GM18519 (cell line): Measurements from ENCODE around the gene SPAG17.
A peak's percentile ranks its signal among the peaks of the same experiment; 100 is the strongest.

Experiments used
- ATAC-seq: cut with Tn5 transposase; IDR thresholded peaks from one replicate; pipeline ENCODE4 v1.9.1; 2021; ENCODE audit warnings: mild to moderate bottlenecking, moderate library complexity; ENCODE audit not compliant: unreplicated experiment, low FRiP score

Gene SPAG17

GRCh38 chr1:118177998-118178397, 7.0 kb downstream of the SPAG17 start:
- no peak for ATAC-seq

- no peak for ATAC-seq
Measured at GRCh38 chr1:118169016-118169415, 16.0 kb downstream of the SPAG17 start.

- no peak for ATAC-seq
Measured at GRCh38 chr1:118160806-118161205, 24.2 kb downstream of the SPAG17 start.

- no peak for ATAC-seq
Measured at GRCh38 chr1:118159569-118159968, 25.5 kb downstream of the SPAG17 start.

- ATAC-seq: no peak
Measured at GRCh38 chr1:118158924-118159323, 26.1 kb downstream of the SPAG17 start.

GRCh38 chr1:118157506-118157905, 27.5 kb downstream of the SPAG17 start:
- ATAC-seq: no peak

- ATAC-seq: no peak
Measured at GRCh38 chr1:118155106-118155505, 29.9 kb downstream of the SPAG17 start.

- peak; percentile 42 for ATAC-seq
Measured at GRCh38 chr1:118154220-118154619, 30.8 kb downstream of the SPAG17 start.

- ATAC-seq: no peak
Measured at GRCh38 chr1:118151312-118151937, 33.6 kb downstream of the SPAG17 start.

- ATAC-seq: no peak
Measured at GRCh38 chr1:118149799-118150198, 35.2 kb downstream of the SPAG17 start.

GRCh38 chr1:118148034-118148433, 37.0 kb downstream of the SPAG17 start:
- no peak for ATAC-seq

GRCh38 chr1:118147522-118147921, 37.5 kb downstream of the SPAG17 start:
- no peak for ATAC-seq

- no peak for ATAC-seq
Measured at GRCh38 chr1:118145721-118146120, 39.3 kb downstream of the SPAG17 start.

GRCh38 chr1:118144684-118145083, 40.3 kb downstream of the SPAG17 start:
- no peak for ATAC-seq

GRCh38 chr1:118143831-118144230, 41.2 kb downstream of the SPAG17 start:
- ATAC-seq: no peak

GRCh38 chr1:118143121-118143520, 41.9 kb downstream of the SPAG17 start:
- ATAC-seq: no peak

- no peak for ATAC-seq
Measured at GRCh38 chr1:118142546-118142945, 42.5 kb downstream of the SPAG17 start.

GRCh38 chr1:118137900-118138299, 47.1 kb downstream of the SPAG17 start:
- no peak for ATAC-seq

GRCh38 chr1:118136187-118136941, 48.7 kb downstream of the SPAG17 start:
- peak; percentile 100 for ATAC-seq

GRCh38 chr1:118132000-118132399, 53.0 kb downstream of the SPAG17 start:
- no peak for ATAC-seq

GRCh38 chr1:118128761-118129160, 56.3 kb downstream of the SPAG17 start:
- ATAC-seq: no peak

- ATAC-seq: no peak
Measured at GRCh38 chr1:118124064-118124463, 61.0 kb downstream of the SPAG17 start.
